GM12891 (cell line): Measurements from ENCODE around the gene CFAP46.

Experiments
- DNase-seq: peaks from one replicate; pipeline ENCODE4 v3.0.0; 2011; ENCODE audit warnings: low spot score; ENCODE audit not compliant: insufficient read length
- FAIRE-seq: peaks from 2 replicates; lab custom pipeline; 2011; peaks lifted over from hg19 to GRCh38; lab: Jason Lieb, UNC
- PAX5 ChIP-seq: IDR thresholded peaks from 2 replicates; pipeline ENCODE4 v1.6.1; 2011; ENCODE audit warnings: low read length, moderate library complexity, mild to moderate bottlenecking; ENCODE audit not compliant: insufficient read depth, severe bottlenecking
- POLR2A ChIP-seq: IDR thresholded peaks from 2 replicates; pipeline ENCODE4 v1.6.1; 2011; ENCODE audit warnings: low read depth, low read length, control low read depth
- POLR2AphosphoS5 ChIP-seq: IDR thresholded peaks from 2 replicates; pipeline ENCODE4 v1.6.1; 2011; ENCODE audit warnings: low read depth, low read length, control low read depth
- POU2F2 ChIP-seq: IDR thresholded peaks from 2 replicates; pipeline ENCODE4 v1.6.1; 2011; ENCODE audit warnings: low read depth, mild to moderate bottlenecking, control low read depth, low read length, moderate library complexity
- SPI1 ChIP-seq: IDR thresholded peaks from 2 replicates; pipeline ENCODE4 v1.6.1; 2011; ENCODE audit warnings: low read depth, low read length, control low read depth
- TAF1 ChIP-seq: IDR thresholded peaks from 2 replicates; pipeline ENCODE4 v1.6.1; 2011; ENCODE audit warnings: low read depth, low read length, control low read depth

The CFAP46 gene

GRCh38 chr10:132985546-132985900 is 43.2 kb upstream of the CFAP46 start:
- no peak for DNase-seq

GRCh38 chr10:132984801-132985545 is 42.6 kb upstream of the CFAP46 start:
- DNase-seq (no peak), FAIRE-seq (no peak)
- TF ChIP-seq POLR2AphosphoS5 (no peak), POLR2A (no peak), TAF1 (no peak), PAX5 (no peak), POU2F2 (no peak), SPI1 (no peak)

More at GRCh38 chr10:132985546-132985900, 43.2 kb upstream of the CFAP46 start:
- TF ChIP-seq PAX5 (no peak), POLR2A (no peak), TAF1 (no peak), SPI1 (no peak), POU2F2 (no peak), POLR2AphosphoS5 (no peak)
- FAIRE-seq: no peak

GRCh38 chr10:132984008-132984295 is 41.6 kb upstream of the CFAP46 start:
- FAIRE-seq: no peak
- TF ChIP-seq POU2F2: no peak
- TF ChIP-seq TAF1: no peak
- TF ChIP-seq POLR2A: no peak
- no peak for TF ChIP-seq SPI1
- no peak for TF ChIP-seq POLR2AphosphoS5
- TF ChIP-seq PAX5: no peak
- DNase-seq: no peak

GRCh38 chr10:132983252-132984007 is 41.1 kb upstream of the CFAP46 start:
- DNase-seq (no peak), FAIRE-seq (no peak)
- TF ChIP-seq SPI1 (no peak), POLR2AphosphoS5 (no peak), POLR2A (no peak), POU2F2 (no peak), PAX5 (no peak), TAF1 (no peak)

- TF ChIP-seq SPI1 (no peak), PAX5 (no peak), POLR2AphosphoS5 (no peak), POLR2A (no peak), POU2F2 (no peak), TAF1 (no peak)
- DNase-seq (no peak), FAIRE-seq (no peak)
Measured at GRCh38 chr10:132982301-132982989, 40.1 kb upstream of the CFAP46 start.

- no peak for DNase-seq
- FAIRE-seq: no peak
- TF ChIP-seq POLR2A: no peak
- no peak for TF ChIP-seq POU2F2
- no peak for TF ChIP-seq PAX5
- no peak for TF ChIP-seq TAF1
- TF ChIP-seq SPI1: no peak
- no peak for TF ChIP-seq POLR2AphosphoS5
Measured at GRCh38 chr10:132981746-132982145, 39.4 kb upstream of the CFAP46 start.

GRCh38 chr10:132981173-132981555 is 38.8 kb upstream of the CFAP46 start:
- no peak for DNase-seq
- FAIRE-seq: no peak
- TF ChIP-seq POU2F2: no peak
- no peak for TF ChIP-seq PAX5
- no peak for TF ChIP-seq SPI1
- TF ChIP-seq POLR2A: no peak
- no peak for TF ChIP-seq POLR2AphosphoS5
- no peak for TF ChIP-seq TAF1

- no peak for FAIRE-seq
- no peak for DNase-seq
- TF ChIP-seq TAF1 (no peak), POU2F2 (no peak), POLR2A (no peak), PAX5 (no peak), POLR2AphosphoS5 (no peak), SPI1 (no peak)
Measured at GRCh38 chr10:132980426-132981172, 38.2 kb upstream of the CFAP46 start.
